Occipital lobe (tissue), 2 donors: ENCODE measurements around the gene ALOX15. TPM values are rescaled to one million over a fixed set of nuclear protein-coding genes. Genes with fewer than 3 reads are reported as not detected.
"Not testable (repeated sequence)": the region's sequence is repeated elsewhere in the genome, so short reads cannot be mapped to it uniquely, and the experiment has no call there.

Experiments
- DNase-seq: peaks from one replicate; lab custom pipeline; 2025; lab: John Stamatoyannopoulos, UW
- total RNA-seq: library from RNA; depleted of rRNA; stranded (reverse); fragments of >200 nt; gene quantifications from one replicate; pipeline ENCODE4 v1.2.3, GENCODE V29; 2014

The ALOX15 gene
- total RNA-seq, 1 donor from 2014 or later, result not detected

DNA sequence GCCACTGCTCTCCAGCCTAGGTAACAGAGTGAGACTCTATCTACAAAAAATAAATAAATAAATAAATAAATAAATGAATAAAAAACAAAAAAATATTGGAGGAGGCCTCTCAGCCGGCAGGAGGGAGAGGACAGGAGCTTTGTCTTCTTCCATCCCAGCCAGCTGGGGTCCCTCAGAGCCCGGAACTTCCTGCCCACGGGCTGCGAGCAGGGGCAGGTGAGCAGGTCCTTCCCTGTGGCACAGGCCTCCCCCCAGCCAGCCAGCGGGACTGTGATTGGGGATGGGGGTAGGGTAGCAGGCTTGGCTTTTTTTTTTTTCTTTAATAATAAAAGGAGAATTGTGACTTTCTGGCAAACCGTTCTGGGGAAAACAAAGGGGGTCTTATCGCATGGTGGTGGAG lies 47.1 kb downstream of the ALOX15 start:
- DNase-seq, result no peak

DNA sequence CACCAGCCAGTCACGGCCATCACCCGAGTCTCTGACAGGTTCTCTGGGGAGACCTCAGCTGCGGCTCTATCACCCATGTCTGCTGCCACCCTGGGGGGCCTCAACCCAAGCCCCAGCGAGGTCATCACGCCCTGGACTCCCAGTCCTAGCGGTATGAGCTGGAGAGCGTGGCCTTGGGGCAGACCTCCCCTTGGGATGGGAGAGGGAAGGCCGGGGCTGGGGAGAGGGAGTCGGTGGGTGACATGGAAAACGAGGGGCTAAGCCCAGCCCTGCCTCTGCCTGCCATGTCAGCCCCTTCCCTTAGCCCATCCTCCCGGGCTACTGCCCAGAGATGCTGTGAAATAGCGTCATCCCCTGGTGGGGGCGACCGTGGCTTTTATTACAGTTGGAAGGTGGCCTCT lies 48.5 kb downstream of the ALOX15 start:
- no peak for DNase-seq

GRCh38 chr17:4592240-4593005 lies 49.1 kb downstream of the ALOX15 start:
- no peak for DNase-seq

- DNase-seq, result no peak
Observed at GRCh38 chr17:4591529-4591928, 49.9 kb downstream of the ALOX15 start.

DNA sequence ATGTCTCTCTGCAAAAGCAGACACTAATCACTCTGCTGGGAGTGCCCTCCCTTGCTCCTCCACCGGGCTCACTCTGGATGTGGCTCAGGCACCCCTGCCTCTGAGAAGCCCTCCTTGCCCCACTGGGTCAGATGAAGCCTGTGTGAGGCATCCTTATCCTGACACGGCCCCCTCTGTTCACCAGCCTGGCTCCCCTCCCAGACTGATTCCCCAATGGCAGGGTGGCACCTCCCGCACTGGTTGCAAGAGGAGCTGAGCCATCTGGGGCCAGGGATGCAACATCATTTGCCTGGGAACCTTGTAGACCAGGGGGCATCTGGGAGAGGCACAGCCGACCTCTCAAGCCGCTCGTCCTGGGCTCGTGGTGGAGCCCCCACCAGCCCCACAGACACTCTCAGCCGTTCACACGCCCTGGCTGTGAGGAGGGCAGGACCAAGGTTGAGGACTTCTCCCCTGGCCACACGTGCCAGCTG lies 50.5 kb downstream of the ALOX15 start:
- DNase-seq, result no peak

DNA sequence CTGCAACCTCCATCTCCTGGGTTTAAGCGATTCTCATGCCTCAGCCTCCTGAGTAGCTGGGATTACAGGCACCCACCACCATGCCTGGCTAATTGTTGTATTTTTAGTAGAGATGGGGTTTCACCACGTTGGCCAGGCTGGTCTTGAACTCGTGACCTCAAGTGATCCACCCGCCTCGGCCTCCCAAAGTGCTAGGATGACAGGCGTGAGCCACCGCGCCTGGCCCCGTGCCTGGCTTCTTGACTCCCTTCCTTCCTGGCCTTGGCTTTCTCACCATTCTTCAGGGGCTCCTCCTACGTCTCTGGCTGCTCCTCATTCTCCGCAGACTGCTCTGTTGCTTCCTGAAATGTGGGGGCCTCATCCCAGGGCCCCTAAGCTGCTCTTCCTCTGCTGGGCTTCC lies 51.4 kb downstream of the ALOX15 start:
- DNase-seq, result not testable (repeated sequence)

DNA sequence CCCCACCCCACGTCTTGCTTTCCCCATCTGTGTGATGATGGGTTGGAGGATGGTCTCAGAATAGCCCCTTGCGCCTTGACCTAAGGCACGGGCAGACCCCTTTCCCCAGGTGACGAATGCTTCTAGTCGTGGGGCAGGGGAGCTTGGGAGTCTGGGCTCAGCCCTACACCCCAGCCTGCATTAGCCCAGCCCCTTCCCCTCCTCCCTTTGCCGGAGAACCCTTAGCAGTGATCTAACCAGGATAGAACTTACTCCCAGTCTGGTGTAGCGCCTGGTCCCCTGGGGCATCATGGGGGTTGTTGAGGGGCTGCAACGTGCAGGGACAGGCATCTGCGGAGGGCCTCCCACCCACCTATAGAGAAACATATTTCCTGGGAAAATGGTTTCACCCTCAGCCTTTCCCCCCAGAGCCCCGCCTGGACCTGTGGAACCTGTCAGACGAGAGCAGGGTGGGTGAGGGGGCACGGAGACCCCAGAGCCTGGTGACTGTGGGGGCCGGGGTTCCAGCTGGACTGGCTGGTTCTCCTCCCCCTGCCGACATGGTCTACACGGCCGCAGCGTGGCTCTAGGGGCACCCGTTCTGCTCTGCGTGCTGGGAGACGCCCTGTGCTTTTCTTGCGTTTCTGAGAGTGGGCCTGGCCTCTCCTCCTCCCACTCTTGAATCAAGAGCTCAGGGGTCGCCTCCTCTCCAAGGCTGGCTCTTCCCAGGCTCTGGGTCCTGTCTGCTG lies 52.4 kb downstream of the ALOX15 start:
- no peak for DNase-seq

DNA sequence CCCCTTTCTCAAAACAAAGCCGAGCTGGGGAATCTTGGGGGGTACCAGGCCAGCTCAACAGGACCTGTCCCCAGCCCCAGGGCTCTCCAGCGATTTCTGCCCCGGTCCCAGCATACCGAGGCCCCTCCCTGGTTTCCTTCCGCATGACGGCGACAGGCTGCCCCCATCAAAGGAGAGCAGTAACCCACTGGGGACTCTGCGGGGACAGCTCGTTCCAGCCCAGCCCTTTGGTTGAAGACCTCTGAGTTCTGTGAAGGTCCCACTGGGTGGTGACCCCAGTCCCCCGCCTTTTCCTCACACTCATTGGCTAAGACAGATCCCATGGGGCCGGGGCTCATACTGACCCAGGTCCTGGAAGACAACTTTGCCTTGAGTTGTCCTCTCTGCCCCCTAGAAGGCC lies 53.1 kb downstream of the ALOX15 start:
- DNase-seq, result no peak

- no peak for DNase-seq
Observed at GRCh38 chr17:4587803-4588202, 53.7 kb downstream of the ALOX15 start.

DNA sequence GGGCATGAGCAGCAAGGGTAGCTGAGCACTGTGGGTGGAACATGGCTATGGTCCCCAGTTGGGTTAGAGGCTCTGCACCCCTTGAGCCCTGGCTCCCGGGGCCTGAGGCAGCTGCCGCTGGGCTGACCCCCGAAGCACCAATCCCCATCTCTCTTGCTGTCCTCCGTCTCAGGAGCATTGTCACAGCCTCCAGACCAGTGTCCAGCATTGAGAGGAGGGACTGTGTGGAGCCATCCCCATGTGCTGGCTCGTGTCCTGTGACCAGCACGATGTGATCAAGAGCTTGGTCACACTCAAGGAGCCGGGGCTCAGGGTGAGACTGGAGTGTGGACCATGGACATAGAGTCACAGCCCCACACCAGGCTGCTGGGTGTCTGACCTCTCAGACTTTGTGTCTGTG lies 54.3 kb downstream of the ALOX15 start:
- DNase-seq, result no peak

DNA sequence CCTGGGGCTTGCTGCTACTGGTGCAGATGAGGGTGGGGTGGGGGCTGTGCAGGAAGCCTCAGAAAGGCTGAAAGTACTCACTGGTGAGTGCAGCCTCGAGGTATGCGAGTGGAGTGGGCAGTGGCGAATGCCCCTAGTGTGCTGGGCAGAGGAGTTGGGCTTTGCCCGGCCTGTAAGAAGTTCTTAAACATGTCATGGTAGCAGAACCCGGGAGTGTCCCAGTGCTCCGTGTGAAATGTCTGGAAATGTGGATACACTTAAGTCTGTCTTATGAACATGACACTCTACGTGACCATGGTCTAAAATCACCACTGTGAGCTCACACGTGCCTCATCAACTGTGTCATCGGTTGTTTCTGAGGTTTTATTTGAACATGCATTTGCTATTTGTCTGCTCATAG lies 55.4 kb downstream of the ALOX15 start:
- no peak for DNase-seq

DNA sequence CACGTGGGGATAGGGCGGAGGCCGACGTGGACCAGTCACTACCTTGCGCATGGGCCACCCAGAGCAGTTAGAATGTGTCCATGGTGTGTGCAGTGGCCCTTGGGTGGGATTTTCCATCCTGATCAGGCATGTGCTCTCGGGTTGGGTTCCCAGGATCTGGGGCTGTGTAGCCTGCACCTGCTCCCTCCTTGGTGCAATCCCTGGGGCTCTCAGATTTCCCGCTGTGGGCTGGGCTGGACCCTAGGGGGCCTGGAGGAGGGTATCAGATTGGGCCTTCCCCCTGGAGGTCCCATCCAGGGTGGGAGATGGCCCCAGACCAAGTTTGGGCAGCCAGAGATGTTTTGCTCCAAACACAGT lies 55.9 kb downstream of the ALOX15 start:
- no peak for DNase-seq

GRCh38 chr17:4584917-4585637 lies 56.4 kb downstream of the ALOX15 start:
- DNase-seq, result no peak

DNA sequence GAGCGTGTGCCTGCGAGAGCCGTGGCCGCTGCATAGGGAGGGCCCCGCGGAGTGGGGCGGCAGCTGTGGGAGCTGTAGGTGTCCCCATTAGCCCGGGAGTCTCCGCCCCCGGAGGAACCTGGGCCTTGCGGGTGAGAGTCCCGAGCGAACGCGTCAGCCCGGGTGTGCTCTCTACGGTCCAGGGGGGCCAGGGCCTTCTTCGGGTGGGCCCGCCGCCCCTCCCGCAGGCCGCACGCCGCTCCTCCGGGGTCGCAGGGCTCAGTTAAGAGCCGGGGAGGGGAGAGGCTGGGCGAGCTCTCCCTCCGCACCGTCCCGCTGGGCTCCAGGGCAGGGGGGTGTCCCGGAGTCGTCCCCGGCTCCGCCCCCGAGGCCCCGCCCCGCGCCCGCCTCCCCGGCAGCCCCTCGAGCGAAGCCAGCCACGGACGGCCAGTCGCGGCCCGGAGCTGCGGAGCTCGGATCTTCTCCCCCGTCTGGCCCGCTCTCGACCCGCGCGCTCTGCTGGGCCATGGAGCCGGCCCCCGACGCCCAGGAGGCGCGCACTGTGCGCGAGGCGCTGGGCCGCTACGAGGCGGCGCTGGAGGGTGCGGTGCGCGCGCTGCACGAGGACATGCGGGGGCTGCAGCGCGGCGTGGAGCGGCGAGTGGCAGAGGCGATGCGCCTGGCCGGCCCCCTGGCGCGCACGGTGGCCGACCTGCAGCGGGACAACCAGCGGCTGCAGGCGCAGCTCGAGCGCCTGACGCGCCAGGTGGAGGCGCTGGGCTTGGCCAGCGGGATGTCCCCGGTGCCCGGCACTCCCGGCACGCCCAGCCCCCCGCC lies 57.2 kb downstream of the ALOX15 start, which contains the start of gene SMTNL2:
TSS of gene SMTNL2 (plus strand) at position 429 of the 816 bp plus-strand sequence. CDS start at position 506, 77 bp downstream.
- no peak for DNase-seq

DNA sequence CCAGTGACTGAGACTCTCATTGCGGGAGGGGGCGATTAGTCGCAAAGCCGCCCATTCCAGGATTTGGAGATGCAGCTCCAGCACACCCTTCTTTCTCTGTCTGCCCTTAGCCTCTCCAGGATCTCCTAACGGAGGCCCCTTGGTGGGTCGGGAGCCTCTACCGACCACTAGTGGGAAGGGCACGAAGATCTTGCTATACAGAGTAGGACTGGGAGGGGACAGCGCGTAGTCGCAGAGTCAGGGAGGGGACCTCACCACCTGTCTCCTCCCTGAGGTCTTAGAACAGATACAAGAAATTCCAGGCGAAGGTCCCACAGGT lies 57.7 kb downstream of the ALOX15 start:
- no peak for DNase-seq

DNA sequence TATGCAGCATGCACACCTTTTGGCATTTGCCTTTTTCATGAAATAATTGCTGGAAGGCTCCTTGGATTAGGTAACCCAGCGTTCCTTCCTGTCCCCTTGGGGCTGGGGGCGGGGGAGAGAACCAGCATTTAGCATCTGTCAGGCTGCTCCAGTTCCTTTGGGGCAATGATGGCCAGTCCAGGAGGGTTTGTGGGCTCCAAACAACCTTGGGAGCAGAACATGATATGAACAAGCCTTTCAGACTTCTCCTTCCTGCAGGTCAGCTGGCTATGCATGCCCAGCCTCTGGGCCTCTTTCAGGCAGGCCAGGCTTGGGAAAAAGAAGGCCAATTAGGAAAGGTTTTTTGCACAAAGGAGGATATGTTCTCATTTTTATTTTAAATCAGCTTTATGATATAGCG lies 58.3 kb downstream of the ALOX15 start:
- no peak for DNase-seq

DNA sequence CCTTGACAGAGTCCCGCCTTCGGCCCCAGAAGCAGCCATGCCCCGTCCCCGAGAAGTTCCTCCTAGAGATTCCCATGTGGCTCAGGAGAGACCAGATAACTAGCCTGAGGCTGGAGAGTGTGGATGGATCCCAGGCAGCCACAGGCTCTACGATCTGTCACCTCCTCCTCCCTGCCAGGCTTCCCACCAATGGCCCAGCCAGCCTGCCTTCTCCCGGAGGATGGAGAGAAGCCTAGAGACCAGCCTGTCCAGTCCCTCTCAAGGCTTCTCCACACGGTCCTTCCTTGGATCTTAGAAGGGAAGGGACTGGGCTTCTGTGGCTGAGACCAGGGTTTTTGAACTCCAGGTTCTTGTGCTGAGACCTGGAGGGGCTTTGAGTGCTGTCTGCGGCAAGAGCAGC lies 58.8 kb downstream of the ALOX15 start:
- no peak for DNase-seq

GRCh38 chr17:4582101-4582501 lies 59.4 kb downstream of the ALOX15 start:
- DNase-seq, result no peak
